Endothelial cell of umbilical vein (primary cell): ENCODE measurements around the gene DPF3.

Experiments
- CTCF ChIP-seq, 2 donors: IDR thresholded peaks; 1 replicate in 1 of 2; 2 replicates in 1 of 2; pipeline ENCODE4 v1.5.1; 2011; ENCODE audit warnings: low read length in 2 of 2, mild to moderate bottlenecking in 2 of 2, moderate library complexity in 2 of 2, control low read depth in 1 of 2, inconsistent platforms in 1 of 2, low read depth in 1 of 2; ENCODE audit not compliant: insufficient read depth in 1 of 2; ENCODE audit errors: extremely low read depth in 1 of 2
- EZH2 ChIP-seq: IDR thresholded peaks from 2 replicates; pipeline ENCODE4 v1.6.1; 2012; ENCODE audit warnings: borderline replicate concordance, low read depth, mild to moderate bottlenecking, moderate library complexity, low read length, inconsistent platforms; ENCODE audit not compliant: severe bottlenecking
- FOS ChIP-seq: IDR thresholded peaks from 2 replicates; pipeline ENCODE4 v1.6.1; 2011; ENCODE audit warnings: mild to moderate bottlenecking, low read length, moderate library complexity, borderline replicate concordance; ENCODE audit not compliant: insufficient read depth
- GATA2 ChIP-seq: IDR thresholded peaks from 2 replicates; pipeline ENCODE4 v1.7.0; 2011; ENCODE audit warnings: low read depth, mild to moderate bottlenecking, moderate library complexity, mixed read lengths, low read length; ENCODE audit not compliant: insufficient read length, insufficient read depth
- JUN ChIP-seq: IDR thresholded peaks from 2 replicates; pipeline ENCODE4 v1.6.1; 2011; ENCODE audit warnings: borderline replicate concordance, low read depth; ENCODE audit not compliant: insufficient read length, insufficient read depth
- MAX ChIP-seq: IDR thresholded peaks from 2 replicates; pipeline ENCODE4 v1.6.1; 2011; ENCODE audit not compliant: insufficient read depth, insufficient read length
- MYC ChIP-seq: IDR thresholded peaks from one replicate; pipeline ENCODE4 v1.6.1; 2011; ENCODE audit warnings: mild to moderate bottlenecking, low read depth, low read length
- POLR2A ChIP-seq: IDR thresholded peaks from 2 replicates; pipeline ENCODE4 v1.6.1; 2012; ENCODE audit warnings: low read depth, mild to moderate bottlenecking, control low read depth, low read length
- POLR2AphosphoS5 ChIP-seq: IDR thresholded peaks from 2 replicates; pipeline ENCODE4 v1.6.1; 2012; ENCODE audit warnings: low read depth, mild to moderate bottlenecking, control low read depth, low read length, moderate library complexity; ENCODE audit not compliant: insufficient read depth

DNA sequence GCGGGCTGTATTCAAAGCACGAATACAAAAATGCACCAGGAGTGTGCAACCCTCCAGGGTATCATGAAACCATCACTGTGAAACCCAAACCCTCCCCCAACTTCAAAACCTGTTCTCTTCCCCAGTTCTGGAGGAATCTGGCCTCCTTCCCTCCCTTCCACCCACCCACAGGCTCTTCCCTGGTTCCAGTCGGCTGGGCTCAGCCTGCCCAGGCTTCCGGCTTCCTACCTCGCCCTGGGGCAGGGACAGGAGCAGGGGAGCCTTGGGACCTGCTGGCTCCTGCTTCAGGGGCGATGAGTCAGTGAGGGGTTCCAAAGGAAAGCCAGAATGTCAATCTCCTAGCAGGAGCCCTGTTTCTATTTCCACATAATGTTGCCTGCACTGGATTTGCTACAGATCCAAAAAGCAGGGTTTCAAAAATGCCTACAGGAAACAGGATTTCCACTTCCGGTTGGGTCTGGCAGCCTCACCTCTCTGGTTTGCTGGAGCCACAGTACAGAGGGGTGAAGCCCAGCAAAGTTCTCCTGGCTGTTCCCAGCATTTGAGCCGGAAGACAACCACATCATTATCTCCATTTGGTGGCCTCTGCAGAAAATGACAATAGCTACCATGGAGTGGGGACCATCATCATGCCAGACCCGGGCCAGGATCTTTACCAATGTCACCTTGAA is 278.3 kb downstream of the DPF3 start:
- TF ChIP-seq POLR2AphosphoS5 (no peak), MYC (no peak), POLR2A (no peak), CTCF (IDR thresholded peaks at IDR 0.05; ENCODE audit: extremely low read depth in 1 of 2, insufficient read depth in 1 of 2, low read depth in 1 of 2, low read length in 2 of 2) (no peak), GATA2 (no peak), EZH2 (no peak), MAX (no peak), FOS (peak; percentile 18), JUN (no peak)
